CD4-positive, alpha-beta T cell treated with Interleukin-6 at 100 ng/mL for 8 hours (primary cell): ENCODE data around the gene GBF1.
"Not testable (repeated sequence)": the region's sequence is repeated elsewhere in the genome, so short reads cannot be mapped to it uniquely, and the experiment has no call there.

ENCODE experiments used
- DNase-seq: peaks from one replicate; pipeline ENCODE4 v3.0.0-alpha.2; 2020; ENCODE audit warnings: mixed read lengths, low spot score

The GBF1 gene

GRCh38 chr10:102306710-102307109 is 61.4 kb downstream of the GBF1 start:
- DNase-seq = no peak

GRCh38 chr10:102308318-102308717 is 63.0 kb downstream of the GBF1 start:
- not testable (repeated sequence) for DNase-seq

- no peak for DNase-seq
These were observed 63.9 kb downstream of the GBF1 start for GRCh38 chr10:102309236-102309635.

GRCh38 chr10:102309916-102310315 is 64.6 kb downstream of the GBF1 start:
- DNase-seq = no peak

- no peak for DNase-seq
These were observed 65.2 kb downstream of the GBF1 start for GRCh38 chr10:102310361-102311024.

GRCh38 chr10:102311025-102311420 is 65.7 kb downstream of the GBF1 start:
- DNase-seq = no peak

GRCh38 chr10:102312683-102313082 is 67.4 kb downstream of the GBF1 start:
- no peak for DNase-seq

- no peak for DNase-seq
These were observed 68.0 kb downstream of the GBF1 start for GRCh38 chr10:102313221-102313896.

GRCh38 chr10:102314801-102315200 is 69.5 kb downstream of the GBF1 start:
- no peak for DNase-seq

GRCh38 chr10:102316421-102316820 is 71.1 kb downstream of the GBF1 start:
- no peak for DNase-seq

- DNase-seq = peak; percentile 43
These were observed 77.6 kb downstream of the GBF1 start for GRCh38 chr10:102322914-102323313.

GRCh38 chr10:102324061-102324460 is 78.7 kb downstream of the GBF1 start:
- DNase-seq = no peak

- no peak for DNase-seq
These were observed 80.7 kb downstream of the GBF1 start for GRCh38 chr10:102326031-102326430.

GRCh38 chr10:102327002-102327401 is 81.7 kb downstream of the GBF1 start:
- no peak for DNase-seq

GRCh38 chr10:102327641-102328040 is 82.3 kb downstream of the GBF1 start:
- no peak for DNase-seq

GRCh38 chr10:102332772-102333171 is 87.4 kb downstream of the GBF1 start:
- DNase-seq = no peak

- no peak for DNase-seq
These were observed 88.8 kb downstream of the GBF1 start for GRCh38 chr10:102334101-102334500.

- no peak for DNase-seq
These were observed 89.9 kb downstream of the GBF1 start for GRCh38 chr10:102335184-102335583.

GRCh38 chr10:102341038-102341688 is 95.8 kb downstream of the GBF1 start:
- DNase-seq = no peak

- no peak for DNase-seq
These were observed 97.1 kb downstream of the GBF1 start for GRCh38 chr10:102342458-102342857.

- DNase-seq = no peak
These were observed 97.6 kb downstream of the GBF1 start for GRCh38 chr10:102342958-102343357.

- DNase-seq = no peak
These were observed 98.7 kb downstream of the GBF1 start for GRCh38 chr10:102344067-102344466.

GRCh38 chr10:102347236-102347828 is 102.0 kb downstream of the GBF1 start:
- no peak for DNase-seq
